MV-4-11 (cell line): ENCODE measurements around the gene AMFR.
A peak's percentile ranks its signal among the peaks of the same experiment; 100 is the strongest.

Source experiments
- DNase-seq: peaks from one replicate; lab custom pipeline; 2025; lab: John Stamatoyannopoulos, UW

Gene AMFR

GRCh38 chr16:56330476-56330875, 94.9 kb downstream of the AMFR start:
- no peak for DNase-seq

DNA sequence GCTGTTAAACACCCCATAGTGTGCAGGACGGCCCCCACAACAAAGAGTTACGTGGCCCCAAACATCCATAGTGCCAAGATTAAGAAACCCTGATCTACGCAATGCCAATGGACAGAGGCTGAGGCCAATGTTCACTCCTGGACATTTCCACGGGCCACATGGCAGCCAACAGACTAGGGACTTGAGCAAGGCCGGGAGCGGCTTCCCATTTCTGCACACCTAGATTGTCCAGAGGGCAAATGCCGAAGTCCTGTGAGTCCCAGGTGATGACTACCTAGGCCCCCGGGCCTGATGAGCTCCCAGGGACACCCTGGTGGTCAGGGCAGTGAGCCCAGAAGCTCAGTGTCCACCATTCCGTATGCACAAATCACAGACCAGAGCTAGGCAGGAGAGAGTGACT, 95.5 kb downstream of the AMFR start:
- DNase-seq: no peak

- DNase-seq: no peak
These were observed 96.9 kb downstream of the AMFR start for GRCh38 chr16:56328276-56329022.

DNA sequence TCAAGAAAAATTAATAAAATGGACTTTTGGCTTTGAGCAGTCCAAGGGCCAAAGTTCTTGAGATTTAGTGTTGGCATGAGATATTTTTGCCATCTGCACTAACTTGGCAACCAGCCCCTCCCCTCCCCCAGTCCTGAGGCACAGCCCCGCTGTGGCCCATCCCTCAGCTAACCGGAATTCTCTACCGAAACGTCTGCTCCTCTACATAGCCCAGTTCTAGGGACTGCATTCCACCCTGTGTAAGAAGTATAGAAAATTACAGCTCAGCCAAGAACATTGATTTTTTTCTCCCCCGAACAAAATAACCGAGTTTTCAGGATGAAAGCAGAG, 97.5 kb downstream of the AMFR start:
- DNase-seq: no peak

DNA sequence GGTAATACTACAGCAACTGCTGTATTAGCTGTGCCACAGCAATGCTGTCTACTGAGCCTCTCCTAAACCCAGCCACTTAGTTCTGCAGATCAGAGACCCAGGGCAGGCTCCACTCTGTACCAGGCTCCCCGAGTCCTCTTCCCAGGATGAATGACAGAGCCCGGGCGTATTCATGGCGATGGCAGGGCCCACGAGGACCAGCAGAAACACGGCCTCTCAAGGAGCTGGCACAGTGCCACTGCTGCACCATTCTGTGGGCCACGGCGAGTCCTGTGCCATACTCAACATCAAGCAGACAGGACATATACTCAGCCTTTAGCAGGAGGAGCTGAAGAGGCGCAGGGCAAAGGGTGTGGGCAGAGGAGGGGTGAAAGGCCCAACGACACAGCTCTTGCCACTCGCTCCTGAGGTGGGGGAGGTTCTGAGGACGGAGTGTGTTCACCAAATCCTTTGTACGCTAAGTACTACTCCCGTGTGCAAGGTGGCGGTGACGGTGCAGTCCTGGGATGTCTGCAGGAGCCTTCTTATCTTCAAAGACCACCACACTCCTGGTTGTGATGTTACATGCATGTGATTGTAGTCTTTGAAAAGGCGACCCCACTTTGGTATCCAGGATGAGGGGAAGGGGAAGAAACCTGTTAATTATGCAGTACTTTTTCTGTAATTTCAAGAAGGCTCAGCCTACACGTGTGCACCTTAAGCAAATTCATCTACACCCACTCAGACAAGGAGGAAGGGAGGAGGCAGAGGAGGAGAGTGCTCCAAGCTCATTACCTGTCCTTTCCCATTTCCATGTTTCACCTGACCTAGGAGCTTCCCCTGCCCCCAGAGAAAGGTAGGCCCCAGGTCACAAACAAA, 98.0 kb downstream of the AMFR start:
- DNase-seq: no peak

GRCh38 chr16:56325956-56326355, 99.4 kb downstream of the AMFR start:
- DNase-seq: no peak

GRCh38 chr16:56324406-56324805, 100.9 kb downstream of the AMFR start:
- no peak for DNase-seq

GRCh38 chr16:56321571-56321970, 103.8 kb downstream of the AMFR start:
- DNase-seq: no peak

GRCh38 chr16:56320811-56321558, 104.4 kb downstream of the AMFR start:
- DNase-seq: no peak

DNA sequence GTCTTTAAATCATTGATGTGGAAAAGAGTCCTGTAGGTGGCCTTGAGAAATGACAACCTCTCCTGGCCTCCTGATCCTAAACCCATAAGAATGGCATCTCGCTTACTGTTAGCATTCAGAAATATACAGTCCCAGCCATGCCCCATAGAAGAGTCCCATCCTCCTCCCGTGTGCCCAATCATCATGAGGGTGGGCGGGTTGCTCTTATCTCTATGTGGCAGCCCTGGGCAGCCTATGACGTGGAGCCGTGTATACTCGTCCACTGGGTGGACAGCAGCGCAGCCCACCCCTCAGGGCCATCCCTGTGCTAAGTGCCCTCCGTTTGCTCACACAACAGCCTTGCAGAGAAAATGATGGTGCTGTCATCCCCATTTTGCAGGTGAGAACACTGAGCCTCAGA, 105.3 kb downstream of the AMFR start:
- no peak for DNase-seq

- DNase-seq: no peak
These were observed 106.0 kb downstream of the AMFR start for GRCh38 chr16:56319376-56319775.

- DNase-seq: no peak
These were observed 106.6 kb downstream of the AMFR start for GRCh38 chr16:56318827-56319140.

- DNase-seq: peak; percentile 33
These were observed 107.1 kb downstream of the AMFR start for GRCh38 chr16:56317998-56318826.

DNA sequence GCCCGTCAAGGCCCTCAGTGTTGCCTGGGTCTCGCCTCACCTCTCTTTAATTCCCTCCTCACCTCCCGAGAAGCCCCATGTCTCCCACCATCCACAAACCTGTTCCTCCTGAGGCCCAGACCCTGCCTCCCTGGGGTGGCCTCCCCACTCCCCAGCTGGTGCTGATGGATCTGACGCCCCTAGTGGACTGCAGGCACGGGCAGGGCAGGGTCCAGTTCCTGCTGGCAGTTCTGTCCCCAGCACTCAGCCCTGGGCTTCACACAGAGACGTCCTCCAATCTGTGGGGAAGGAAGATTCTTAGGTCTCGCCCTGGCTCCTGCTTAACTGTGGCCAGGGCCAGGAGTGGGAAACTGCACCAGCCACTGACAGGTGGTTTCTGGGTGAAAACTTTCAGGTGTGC, 108.8 kb downstream of the AMFR start:
- no peak for DNase-seq

GRCh38 chr16:56315955-56316354, 109.4 kb downstream of the AMFR start:
- DNase-seq: no peak

DNA sequence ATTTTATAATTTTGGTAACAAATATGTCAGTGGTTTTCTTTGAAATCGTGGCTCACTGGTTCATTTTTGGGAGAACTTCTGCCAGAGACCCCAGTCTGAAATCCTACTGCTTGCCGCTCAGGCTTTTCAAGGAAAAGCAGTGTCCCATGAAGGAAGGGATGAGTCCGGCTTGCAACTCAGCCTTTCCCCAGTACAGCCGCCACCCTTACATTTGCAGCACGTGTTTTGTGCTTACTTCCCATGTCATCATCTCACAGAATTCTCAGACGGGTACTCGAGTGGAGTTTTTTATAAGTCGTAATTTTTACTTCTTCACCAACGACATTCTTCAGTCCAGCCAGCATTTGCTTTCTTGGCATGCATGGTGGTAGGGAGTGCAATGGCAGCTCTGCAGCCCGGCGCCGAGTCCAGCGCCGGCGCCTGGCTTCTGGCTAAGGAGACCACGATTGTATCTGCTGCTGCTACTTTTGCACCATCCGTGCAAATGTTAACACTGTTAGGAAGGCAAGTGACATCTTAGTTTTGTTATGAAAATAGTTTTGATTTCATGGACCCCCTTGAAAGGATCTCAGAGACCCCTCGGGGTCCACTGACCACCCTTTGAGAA, 111.0 kb downstream of the AMFR start:
- no peak for DNase-seq

DNA sequence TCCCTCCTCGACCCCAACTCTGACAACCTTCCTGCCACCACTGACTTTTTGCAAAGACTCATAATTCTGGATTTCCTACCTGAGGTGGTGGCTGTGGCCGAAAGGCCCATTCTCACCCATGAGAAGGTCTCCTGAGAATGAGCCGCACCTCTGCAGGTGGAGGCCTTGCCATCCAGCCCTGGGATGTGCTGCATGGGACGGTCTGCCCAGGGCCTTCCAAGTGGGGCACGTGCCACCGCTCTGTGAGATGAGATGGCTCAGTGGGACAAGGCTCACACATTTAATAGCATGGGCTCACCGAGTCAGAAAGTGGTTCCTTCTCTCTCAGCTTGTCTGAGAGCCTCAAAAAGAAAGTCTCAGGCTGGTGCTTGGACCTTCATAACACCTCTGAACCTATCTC, 112.8 kb downstream of the AMFR start:
- DNase-seq: no peak

- no peak for DNase-seq
These were observed 113.4 kb downstream of the AMFR start for GRCh38 chr16:56312028-56312300.
